DMS114 treated with DMSO at 0.1 percent for 48 hours (cell line): Measurements from ENCODE around the gene PAFAH1B1.

Source experiments
- DNase-seq: peaks from one replicate; lab custom pipeline; 2025; ENCODE audit not compliant: unreplicated experiment; lab: John Stamatoyannopoulos, UW

Gene PAFAH1B1

GRCh38 chr17:2701161-2701995 lies 107.9 kb downstream of the PAFAH1B1 start:
- DNase-seq = no peak

GRCh38 chr17:2701996-2702741 lies 108.7 kb downstream of the PAFAH1B1 start:
- no peak for DNase-seq

- DNase-seq = no peak
Measured at GRCh38 chr17:2703181-2703580, 109.7 kb downstream of the PAFAH1B1 start.

DNA sequence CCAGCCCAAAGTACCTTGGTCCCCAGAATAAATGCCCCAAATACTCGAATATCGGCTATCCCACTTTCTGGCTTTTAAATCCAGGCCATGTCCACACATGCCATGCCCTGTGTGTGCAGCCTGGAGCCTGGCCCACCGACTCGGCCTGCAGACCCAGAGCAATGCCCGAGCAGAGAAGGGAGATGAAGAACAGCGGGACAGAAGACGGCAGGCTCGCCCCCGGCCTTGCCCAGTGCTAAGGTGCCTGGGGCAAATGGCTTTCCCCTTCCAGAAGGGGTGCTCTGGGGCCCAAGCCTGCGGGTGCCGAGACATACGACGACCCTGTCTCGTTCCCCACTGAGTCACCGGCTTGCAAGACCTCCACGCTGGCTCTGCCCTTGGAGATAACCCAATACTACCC lies 110.2 kb downstream of the PAFAH1B1 start:
- no peak for DNase-seq

- DNase-seq = no peak
Measured at GRCh38 chr17:2704031-2704889, 110.8 kb downstream of the PAFAH1B1 start.

DNA sequence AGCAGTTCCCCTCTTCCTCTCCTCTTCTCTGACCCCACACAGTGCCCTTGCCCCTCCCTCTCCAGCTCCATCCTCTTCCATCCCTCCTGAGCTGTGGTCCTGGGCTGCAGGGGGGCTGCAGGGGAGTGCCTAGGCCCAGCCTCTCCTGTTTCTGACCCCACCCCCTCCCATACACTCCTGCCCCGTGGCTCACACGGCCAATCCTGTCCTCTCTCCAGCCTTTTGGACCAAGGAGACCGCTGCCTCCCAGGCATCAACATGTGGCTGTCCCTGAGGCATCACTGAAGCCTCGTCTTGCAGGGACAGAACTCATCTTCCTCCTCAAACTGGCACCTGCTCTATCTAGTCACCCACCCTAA lies 111.4 kb downstream of the PAFAH1B1 start:
- no peak for DNase-seq

GRCh38 chr17:2705263-2705662 lies 111.8 kb downstream of the PAFAH1B1 start:
- DNase-seq = no peak

GRCh38 chr17:2705888-2706795 lies 112.7 kb downstream of the PAFAH1B1 start:
- no peak for DNase-seq

GRCh38 chr17:2706911-2707510 lies 113.6 kb downstream of the PAFAH1B1 start:
- DNase-seq = no peak

DNA sequence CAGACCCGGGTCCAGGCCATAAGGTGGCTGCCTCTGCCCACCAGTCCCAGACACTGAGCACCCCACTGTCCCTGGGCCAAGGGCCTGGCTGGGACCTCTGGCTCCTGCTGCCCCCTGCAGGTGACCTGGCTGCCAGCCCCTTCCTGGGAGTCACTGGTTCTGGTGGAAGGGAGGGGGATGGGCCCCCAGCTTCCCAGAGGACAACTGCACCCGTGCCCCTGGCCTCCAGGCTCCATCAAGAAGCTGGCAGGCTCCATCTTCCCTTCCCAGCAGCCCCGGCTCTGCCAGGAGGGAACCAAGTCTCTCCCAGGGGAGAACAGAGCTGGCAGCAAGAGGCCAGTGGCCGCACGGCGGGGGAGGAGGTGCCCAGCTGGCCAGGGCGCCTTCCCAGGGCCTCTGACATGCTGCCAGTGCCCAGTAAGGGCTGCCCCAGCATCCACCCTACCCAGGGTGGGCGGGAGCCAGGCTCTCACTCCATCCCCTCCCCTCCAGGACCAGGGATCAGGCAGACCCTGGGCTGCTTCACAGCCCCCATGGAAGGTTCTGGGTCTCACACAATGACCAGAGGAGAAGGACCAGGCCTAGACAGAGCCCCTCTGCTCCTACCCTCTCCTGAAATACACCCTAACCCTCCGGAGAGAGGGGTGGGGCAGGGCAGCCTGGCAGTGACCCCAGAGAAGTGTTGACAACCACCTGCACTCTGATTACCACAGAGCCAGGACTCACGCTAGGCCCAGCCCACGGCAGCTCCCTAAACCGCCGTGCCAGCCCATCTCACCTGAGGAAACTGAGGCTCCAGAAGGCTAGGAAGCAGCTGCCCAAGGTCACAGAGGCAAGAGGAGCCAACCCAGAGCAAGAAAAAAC lies 114.5 kb downstream of the PAFAH1B1 start:
- DNase-seq = no peak

DNA sequence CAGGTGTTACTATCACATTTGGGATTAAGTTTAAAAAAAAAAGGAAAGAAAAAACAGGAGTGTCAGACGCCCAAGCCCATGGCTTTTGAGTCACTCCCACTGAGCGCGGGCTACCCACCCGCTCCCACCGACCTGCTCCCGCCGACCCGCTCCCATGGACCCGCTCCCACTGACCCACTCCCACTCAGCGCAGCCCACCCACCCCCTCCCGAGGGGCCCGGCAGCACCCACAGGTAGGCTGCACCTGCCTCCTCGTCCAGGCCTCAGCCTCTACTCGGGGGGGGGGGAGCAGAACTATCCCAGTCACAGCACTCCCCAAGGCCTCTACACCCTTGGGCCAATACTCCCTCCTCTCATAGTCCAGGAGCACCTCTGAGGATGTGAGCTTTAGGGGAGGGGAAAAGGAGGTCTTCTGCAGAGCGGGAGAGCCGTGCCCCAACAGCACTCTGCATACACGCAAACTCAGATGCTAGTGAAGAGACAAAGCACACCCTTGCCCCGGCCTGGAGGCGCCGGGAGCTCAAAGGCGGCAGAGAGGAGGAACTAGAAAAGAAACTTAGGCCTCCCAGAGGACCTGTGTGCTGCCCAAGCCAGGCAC lies 115.2 kb downstream of the PAFAH1B1 start:
- no peak for DNase-seq

DNA sequence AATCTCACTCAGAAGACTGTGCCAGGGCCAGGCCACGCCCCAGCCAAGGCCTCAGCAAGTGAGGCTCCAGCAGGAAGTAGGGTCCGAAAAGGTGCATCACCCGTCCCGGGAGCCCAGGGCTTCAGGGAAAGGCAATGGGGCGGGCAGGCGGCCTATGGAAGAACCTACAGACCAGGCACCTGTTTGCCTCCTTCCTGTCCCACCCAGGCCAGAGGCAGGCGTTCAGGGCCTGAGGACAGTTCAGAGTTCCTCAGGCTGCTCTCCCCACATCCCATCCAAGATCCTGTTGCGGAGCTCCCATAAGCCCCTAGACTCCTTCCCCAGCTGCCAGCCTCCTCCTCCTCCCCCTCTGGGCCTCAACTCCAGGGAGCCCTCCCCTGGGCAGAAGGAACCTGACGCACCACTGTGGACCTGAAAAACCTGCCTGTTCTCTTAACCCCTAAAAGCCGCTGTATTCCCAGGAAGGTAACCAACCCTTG lies 115.8 kb downstream of the PAFAH1B1 start:
- no peak for DNase-seq

DNA sequence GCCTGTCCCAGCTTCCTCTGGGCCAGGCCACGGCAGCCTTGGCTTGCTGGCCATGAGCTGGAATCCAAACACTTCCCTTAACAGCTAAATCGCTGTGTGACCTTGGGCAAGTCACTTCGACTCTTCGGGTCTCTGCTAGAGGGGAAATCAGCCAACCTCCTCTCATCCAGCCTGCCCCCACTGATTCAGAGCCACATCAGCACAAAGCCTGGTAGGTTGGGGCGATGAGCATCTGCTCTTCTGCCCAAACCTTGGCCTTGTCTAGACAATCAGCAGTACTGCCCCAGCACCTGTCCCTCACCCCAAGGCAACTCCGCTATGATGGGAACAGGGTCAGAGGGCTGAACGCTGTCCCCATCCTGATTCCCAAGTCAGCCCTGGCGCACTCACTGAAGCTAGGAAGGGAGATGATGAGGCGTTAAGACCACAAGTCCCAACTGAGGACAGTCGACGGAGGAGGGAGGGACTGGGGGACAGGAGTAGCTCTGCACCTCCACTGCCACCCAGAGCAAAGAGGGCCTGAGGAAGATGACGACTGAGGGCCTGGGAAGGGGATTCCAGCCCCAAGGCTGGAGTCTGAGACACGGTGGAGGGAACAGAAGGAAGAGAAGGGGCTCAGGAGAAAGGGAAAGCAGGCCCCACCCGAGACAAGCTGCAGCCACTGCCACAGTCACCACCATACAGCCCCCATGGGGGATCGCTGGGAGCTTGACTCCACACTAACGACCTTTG lies 116.8 kb downstream of the PAFAH1B1 start:
- no peak for DNase-seq

DNA sequence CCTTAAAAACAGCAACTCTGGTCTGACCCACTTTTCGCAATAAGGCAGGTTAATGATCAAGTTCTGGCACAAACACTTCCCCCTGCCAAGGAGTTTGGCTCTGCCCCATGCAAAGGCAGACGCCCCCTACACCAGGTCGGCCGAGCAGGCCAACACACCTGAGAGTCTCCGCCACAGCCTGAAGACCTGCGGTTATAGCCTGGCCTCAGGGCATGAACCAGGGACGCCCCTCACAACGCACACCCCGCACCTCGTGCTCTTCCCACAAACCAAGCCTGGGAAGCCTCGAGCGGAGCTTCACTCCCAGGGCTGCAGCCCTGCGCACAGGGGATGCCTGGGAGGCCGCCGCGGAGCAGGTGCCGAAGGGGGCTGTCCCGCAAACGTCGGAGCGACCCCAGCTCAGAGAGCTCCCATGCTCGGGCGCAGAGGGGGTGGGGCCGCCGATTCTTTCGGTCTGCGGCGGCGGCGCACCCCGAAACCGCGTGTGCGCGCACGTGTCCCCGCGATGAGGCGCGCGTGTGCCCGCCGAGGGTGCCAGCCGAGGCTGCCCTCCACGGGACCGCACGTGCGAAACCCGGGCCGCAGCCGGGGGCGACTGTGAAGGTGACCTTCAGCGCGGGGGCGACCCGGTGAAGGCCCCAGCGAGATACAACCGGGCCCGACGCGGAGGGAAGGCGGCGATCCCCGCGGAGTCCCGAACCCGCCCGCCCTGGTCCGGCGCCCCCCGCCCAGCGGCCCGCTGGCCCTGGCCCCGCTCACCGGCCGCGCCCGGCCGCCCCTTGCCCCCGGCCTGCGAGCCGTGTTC lies 117.6 kb downstream of the PAFAH1B1 start:
- DNase-seq = no peak

GRCh38 chr17:2711608-2712299 lies 118.3 kb downstream of the PAFAH1B1 start, which contains the start of gene CLUH:
Gene CLUH, minus strand, starts transcription at chr17:2711764. Its CDS starts 103 bp downstream, at chr17:2711661.
- DNase-seq = peak; percentile 74

- no peak for DNase-seq
Measured at GRCh38 chr17:2712300-2713043, 119.0 kb downstream of the PAFAH1B1 start.
